Gastroesophageal sphincter (tissue), 3 donors: ENCODE results near the gene ZFAND4.

ENCODE experiments used
- POLR2AphosphoS5 ChIP-seq: sonication (generic); formaldehyde crosslinking; IDR thresholded peaks from one replicate; pipeline ENCODE4 v1.6.1; 2017; ENCODE audit warnings: antibody characterized with exemption
- TF ChIP-seq, protein P1 (sequence below), 4 experiments: fragments of 200-600 bp in 2 of 4; fragments of 450-650 bp in 2 of 4; sonication (generic) in 1 of 4; IDR thresholded peaks; one replicate each; pipeline ENCODE4 v1.5.1; 2017 to 2019; ENCODE audit warnings: antibody characterized with exemption in 4 of 4, mild to moderate bottlenecking in 2 of 4, moderate library complexity in 2 of 4

DNA sequence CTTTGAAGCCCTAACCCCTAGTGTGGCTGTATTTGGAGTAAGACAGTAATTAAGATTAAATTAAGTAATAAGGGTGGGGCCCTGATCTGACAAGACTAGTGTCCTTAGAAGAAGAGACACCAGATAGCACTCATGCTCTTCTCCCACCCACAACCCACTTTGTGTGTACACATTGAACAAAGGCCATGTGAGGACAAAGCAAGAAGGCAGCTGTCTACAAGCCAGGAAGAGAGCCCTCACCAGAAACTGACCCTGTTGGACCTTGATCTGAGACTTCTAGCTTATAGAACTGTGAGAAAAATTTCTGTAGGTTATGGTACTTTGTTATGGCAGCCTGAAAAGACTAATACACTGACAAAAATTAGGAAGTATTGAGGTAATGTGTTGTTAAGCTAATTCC lies 59.8 kb downstream of the ZFAND4 start:
- TF ChIP-seq, protein P1, sequence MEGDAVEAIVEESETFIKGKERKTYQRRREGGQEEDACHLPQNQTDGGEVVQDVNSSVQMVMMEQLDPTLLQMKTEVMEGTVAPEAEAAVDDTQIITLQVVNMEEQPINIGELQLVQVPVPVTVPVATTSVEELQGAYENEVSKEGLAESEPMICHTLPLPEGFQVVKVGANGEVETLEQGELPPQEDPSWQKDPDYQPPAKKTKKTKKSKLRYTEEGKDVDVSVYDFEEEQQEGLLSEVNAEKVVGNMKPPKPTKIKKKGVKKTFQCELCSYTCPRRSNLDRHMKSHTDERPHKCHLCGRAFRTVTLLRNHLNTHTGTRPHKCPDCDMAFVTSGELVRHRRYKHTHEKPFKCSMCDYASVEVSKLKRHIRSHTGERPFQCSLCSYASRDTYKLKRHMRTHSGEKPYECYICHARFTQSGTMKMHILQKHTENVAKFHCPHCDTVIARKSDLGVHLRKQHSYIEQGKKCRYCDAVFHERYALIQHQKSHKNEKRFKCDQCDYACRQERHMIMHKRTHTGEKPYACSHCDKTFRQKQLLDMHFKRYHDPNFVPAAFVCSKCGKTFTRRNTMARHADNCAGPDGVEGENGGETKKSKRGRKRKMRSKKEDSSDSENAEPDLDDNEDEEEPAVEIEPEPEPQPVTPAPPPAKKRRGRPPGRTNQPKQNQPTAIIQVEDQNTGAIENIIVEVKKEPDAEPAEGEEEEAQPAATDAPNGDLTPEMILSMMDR (IDR thresholded peaks at IDR 0.05), result no peak
- TF ChIP-seq POLR2AphosphoS5, result no peak
